Effector memory CD8-positive, alpha-beta T cell (primary cell): ENCODE results near the gene RAPGEF5.

Source experiments
- ATAC-seq: fragments of 150-1000 bp; cut with Tn5 transposase; replicated peaks from 2 replicates; pipeline ENCODE4 v1.10.0; 2021; ENCODE audit warnings: mild to moderate bottlenecking, moderate library complexity
- DNase-seq, 3 experiments: peaks; one replicate each; pipeline ENCODE4 v3.0.0; 2021
- H3K27ac Mint-ChIP-seq, 2 donors: one replicate each; pipeline ENCODE4 v1.8.0; 2022; ENCODE audit warnings: mild to moderate bottlenecking in 2 of 2, mixed read lengths in 2 of 2, moderate library complexity in 2 of 2
- H3K27me3 Mint-ChIP-seq, 2 donors: one replicate each; pipeline ENCODE4 v1.8.0; 2022; ENCODE audit warnings: mixed read lengths in 2 of 2
- H3K36me3 Mint-ChIP-seq: one replicate; pipeline ENCODE4 v1.8.0; 2022; ENCODE audit warnings: mild to moderate bottlenecking, moderate library complexity, mixed read lengths; ENCODE audit not compliant: insufficient read depth
- H3K4me1 Mint-ChIP-seq, 2 donors: one replicate each; pipeline ENCODE4 v1.8.0; 2022; ENCODE audit warnings: low read depth in 2 of 2, mixed read lengths in 2 of 2
- H3K4me3 Mint-ChIP-seq, 2 donors: one replicate each; pipeline ENCODE4 v1.8.0; 2022; ENCODE audit warnings: mild to moderate bottlenecking in 2 of 2, mixed read lengths in 2 of 2, moderate library complexity in 2 of 2
- H3K9me3 Mint-ChIP-seq, 2 donors: one replicate each; pipeline ENCODE4 v1.8.0; 2022; ENCODE audit warnings: mixed read lengths in 2 of 2

Gene RAPGEF5

DNA sequence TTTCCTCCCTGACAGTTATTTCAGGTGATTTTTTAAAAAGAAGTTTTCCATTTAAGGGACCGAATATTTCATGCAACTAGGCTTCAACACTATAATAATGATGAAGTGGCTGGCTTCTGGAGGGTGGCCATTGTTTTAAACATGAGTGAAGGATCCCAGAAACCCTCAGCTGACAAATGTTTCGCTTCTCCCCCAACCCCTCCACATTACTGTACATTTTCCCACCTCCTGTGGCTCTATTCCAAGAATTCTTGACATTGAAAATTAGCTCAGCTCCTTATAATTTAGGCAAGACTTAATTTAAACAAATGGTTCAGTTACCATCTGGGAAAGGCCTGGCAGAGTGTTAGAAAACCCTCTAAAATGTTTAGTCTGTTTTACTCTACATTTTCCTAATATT is 281.4 kb downstream of the RAPGEF5 start:
- Mint-ChIP-seq H3K4me3 (no peak overlapping the region), H3K27me3 (peaks cover 42 to 48% of the 10 kb centered on the region in 2 donors)
- ATAC-seq = no peak

DNA sequence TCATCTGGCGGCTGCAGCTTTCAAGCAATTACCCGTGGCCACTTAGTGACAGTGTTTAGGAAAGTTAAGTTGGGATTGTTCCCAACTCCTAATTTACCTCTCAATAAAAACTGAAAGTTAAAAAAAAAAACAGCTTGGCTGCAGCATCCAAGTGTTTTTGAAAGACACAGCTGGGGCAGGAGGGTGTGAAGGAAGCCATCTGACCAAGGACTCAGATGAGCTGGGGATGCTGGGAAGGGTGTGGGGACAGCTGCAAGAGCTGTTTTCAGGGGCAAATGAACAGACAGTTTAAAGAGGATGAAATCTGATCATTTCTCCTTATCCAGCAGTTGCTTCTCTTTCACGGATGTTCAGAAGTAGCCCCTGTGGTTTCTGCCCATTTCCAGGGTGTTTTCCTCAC is 282.1 kb downstream of the RAPGEF5 start:
- peaks cover 35 to 42% of the 10 kb centered on the region in 2 donors for H3K27me3 Mint-ChIP-seq
- no peak for ATAC-seq
- no peaks in the 10 kb centered on the region for H3K4me1 Mint-ChIP-seq
- H3K27ac Mint-ChIP-seq = no peak overlapping the region
- no peaks in the 10 kb centered on the region for H3K36me3 Mint-ChIP-seq
- no peaks in the 10 kb centered on the region for H3K9me3 Mint-ChIP-seq
- no peak overlapping the region for H3K4me3 Mint-ChIP-seq
- DNase-seq = no peak

More for the DNA sequence above, 281.4 kb downstream of the RAPGEF5 start:
- Mint-ChIP-seq H3K27ac (no peak overlapping the region), H3K36me3 (no peaks in the 10 kb centered on the region), H3K4me1 (no peaks in the 10 kb centered on the region), H3K9me3 (no peaks in the 10 kb centered on the region)
- DNase-seq = no peak
